Mucosa of descending colon (tissue), 3 donors: Measurements from ENCODE around the gene RRAD. TPM values are rescaled to one million over a fixed set of nuclear protein-coding genes. Genes with fewer than 3 reads are reported as not detected.
"Not testable (repeated sequence)": the region's sequence is repeated elsewhere in the genome, so short reads cannot be mapped to it uniquely, and the experiment has no call there.

Source experiments
- ATAC-seq: fragments of 200-7000 bp; cut with Tn5 transposase; one replicate; pipeline ENCODE4 v1.9.1; 2020; ENCODE audit warnings: mild to moderate bottlenecking, moderate library complexity
- DNase-seq, 3 donors: peaks; one replicate each; pipeline ENCODE4 v3.0.0-alpha.2; 2020
- H3K36me3 ChIP-seq: fragments of 200-600 bp; one replicate; pipeline ENCODE4 v1.8.0; 2021; ENCODE audit warnings: low read depth, mild to moderate bottlenecking
- H3K4me1 ChIP-seq: fragments of 200-600 bp; one replicate; pipeline ENCODE4 v1.8.0; 2021; ENCODE audit warnings: low read depth, mild to moderate bottlenecking
- H3K4me3 ChIP-seq: fragments of 200-600 bp; one replicate; pipeline ENCODE4 v1.8.0; 2021; ENCODE audit warnings: mild to moderate bottlenecking
- H3K9me3 ChIP-seq: fragments of 200-600 bp; one replicate; pipeline ENCODE4 v1.8.0; 2021; ENCODE audit warnings: mild to moderate bottlenecking
- CTCF ChIP-seq: fragments of 200-600 bp; IDR thresholded peaks from one replicate; pipeline ENCODE4 v1.8.0; 2022; ENCODE audit warnings: antibody characterized with exemption, mild to moderate bottlenecking
- intact Hi-C, 2 donors: fragments of 100-400 bp; cut with DNase I in 1 of 2; cut with micrococcal nuclease in 1 of 2; formaldehyde crosslinking; loops; one replicate each; pipeline versions ENCODE4 v1.11.0 to v1.11.1; 2022; cut with DNase I, micrococcal nuclease
- long read RNA-seq, 2 donors: library from polyadenylated mRNA; unstranded; transcript quantifications; one replicate each; pipeline ENCODE4 v2.0.0, GENCODE V29; 2019 to 2021
- total RNA-seq, 3 donors: library from RNA; stranded (reverse); fragmentation: NEBNext Ultra II Directional in 2 of 3; extraction: Animal tissue kit (Norgen Biotek cat#: 25700) in 2 of 3; gene quantifications; one replicate each; pipeline versions ENCODE4 v1.2.1 to v1.2.4, GENCODE V29; 2021 to 2023
- donor health status: DM: no; HTN: no; CAD: no; lungs with moderate emphysema.
- donor health status: DM: no; HTN: no; CAD: no.
- donor health status: DM: no; HTN: yes; CAD: no.

The RRAD gene
- 10 to 100 TPM in 1 of 3 donors, 1 to 10 TPM in 2; 1.3 to 11.6 (median 1.3) TPM for total RNA-seq
- long read RNA-seq, donor 1, transcript RRAD-201 (5 exons, 1,569 nt) = major isoform, 28 of 41 reads
- long read RNA-seq, donor 1, partial matches to known transcripts = 9 of 41 reads
- long read RNA-seq, donor 1, other reads (novel, unspliced or antisense) = 2 of 41 reads
- long read RNA-seq, donor 2 = 0 reads

GRCh38 chr16:66925322-66925840 lies at the start of gene RRAD:
TSS of gene RRAD (minus strand) at chr16:66925535. CDS start at chr16:66925179, 356 bp downstream.
- TF ChIP-seq CTCF = no peak
- Histone ChIP-seq H3K4me3 (no peak within 1 kb of the TSS), H3K36me3 (no peaks in the 10 kb centered on the region), H3K9me3 (no peaks in the 10 kb centered on the region), H3K4me1 (peaks cover 8% of the 10 kb centered on the region)
- intact Hi-C loops = loop anchor here in 1 of 2 donors (5.0 kb wide), 1 partner anchor 33 kb away; no protein-coding TSS in a partner anchor
- ATAC-seq (peak; percentile 22), DNase-seq (peak in 1 of 3 donors; percentile 53)

- intact Hi-C loops = loop anchor here in 1 of 2 donors (10.0 kb wide), 1 partner anchor 210 kb away; the partner anchor contains the start of gene MATCAP1
- H3K4me1 ChIP-seq, ATAC-seq, H3K9me3 ChIP-seq, H3K4me3 ChIP-seq, H3K36me3 ChIP-seq, DNase-seq: not testable (repeated sequence)
Measured at GRCh38 chr16:66974932-66975246, 49.6 kb upstream of the RRAD start.

GRCh38 chr16:66974156-66974931 lies 49.0 kb upstream of the RRAD start:
- intact Hi-C loops = loop anchor here in 1 of 2 donors (10.0 kb wide), 1 partner anchor 210 kb away; the partner anchor contains the start of gene MATCAP1
- H3K36me3 ChIP-seq, H3K9me3 ChIP-seq, DNase-seq, ATAC-seq, H3K4me3 ChIP-seq, H3K4me1 ChIP-seq: not testable (repeated sequence)

GRCh38 chr16:66973716-66974115 lies 48.4 kb upstream of the RRAD start:
- TF ChIP-seq CTCF = no peak
- DNase-seq = no peak
- Histone ChIP-seq H3K4me1 (peaks cover 5% of the 10 kb centered on the region), H3K36me3 (peaks cover 3% of the 10 kb centered on the region), H3K4me3 (no peak overlapping the region), H3K9me3 (no peaks in the 10 kb centered on the region)
- intact Hi-C loops = loop anchor here in 1 of 2 donors (10.0 kb wide), 1 partner anchor 211 kb away; the partner anchor contains the start of gene MATCAP1
- ATAC-seq = no peak

GRCh38 chr16:66972983-66973382 lies 47.6 kb upstream of the RRAD start:
- H3K36me3 ChIP-seq = peaks cover 3% of the 10 kb centered on the region
- no peak for ATAC-seq
- intact Hi-C loops = loop anchor here in 1 of 2 donors (10.0 kb wide), 1 partner anchor 212 kb away; the partner anchor contains the start of gene MATCAP1
- peaks cover 5% of the 10 kb centered on the region for H3K4me1 ChIP-seq
- TF ChIP-seq CTCF = no peak
- DNase-seq = no peak
- no peaks in the 10 kb centered on the region for H3K9me3 ChIP-seq
- H3K4me3 ChIP-seq = no peak overlapping the region

- no peak for TF ChIP-seq CTCF
- DNase-seq = no peak
- ATAC-seq = no peak
- no peak overlapping the region for H3K4me3 ChIP-seq
- H3K4me1 ChIP-seq = no peaks in the 10 kb centered on the region
- no peaks in the 10 kb centered on the region for H3K36me3 ChIP-seq
- intact Hi-C loops = loop anchor here in 1 of 2 donors (10.0 kb wide), 1 partner anchor 214 kb away; the partner anchor contains the start of gene MATCAP1
- H3K9me3 ChIP-seq = no peaks in the 10 kb centered on the region
Measured at GRCh38 chr16:66970775-66971720, 45.7 kb upstream of the RRAD start.
